RPMI8226 (cell line): ENCODE measurements around the gene RAD23B.

Experiments used
- DNase-seq: peaks from one replicate; pipeline ENCODE4 v3.0.0-alpha.2; 2015

The RAD23B gene

DNA sequence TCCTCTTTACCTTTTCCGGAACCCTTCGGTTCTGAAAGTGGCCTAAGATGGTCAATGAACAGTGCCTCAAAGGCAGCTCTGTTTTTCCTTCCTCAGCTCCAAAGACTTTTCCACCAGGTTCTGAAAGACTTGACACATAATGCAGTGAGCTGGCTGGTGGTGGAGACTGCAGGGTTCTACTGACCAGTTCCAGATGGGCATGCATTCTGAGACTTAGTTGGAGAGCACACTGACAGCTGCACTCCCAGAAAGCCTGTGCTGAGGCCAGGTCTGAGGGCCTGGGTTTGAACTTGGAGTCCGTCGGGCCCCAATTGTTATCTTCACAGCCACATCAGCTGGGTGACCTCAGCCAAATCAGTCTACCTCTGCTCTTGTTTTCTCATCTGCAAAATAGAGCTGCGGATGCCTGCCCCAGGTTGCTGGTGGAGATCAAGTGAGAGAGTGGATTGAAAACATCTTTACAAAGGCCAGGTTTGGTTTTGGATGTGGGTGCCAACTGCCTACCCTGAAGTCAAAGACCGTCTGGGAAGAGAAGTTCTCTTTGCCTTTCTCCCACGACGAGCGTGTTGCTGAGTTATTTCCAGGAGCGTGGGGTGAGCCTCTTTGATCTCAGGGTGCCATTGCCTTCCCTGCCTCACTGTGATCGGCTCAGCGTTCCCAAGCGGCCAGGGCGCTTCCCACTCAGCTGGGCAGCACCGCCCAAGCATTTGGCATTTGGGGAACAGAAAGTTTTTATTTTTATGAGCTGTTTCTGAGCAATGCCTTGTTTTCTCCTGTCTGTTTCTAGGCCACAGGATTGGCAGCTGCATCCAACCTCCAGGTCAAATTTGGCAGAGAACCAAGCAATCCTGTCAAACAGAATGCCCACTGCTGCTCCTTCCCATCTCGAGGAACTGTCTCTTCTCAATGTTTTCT, 54.9 kb downstream of the RAD23B start:
- DNase-seq: no peak

DNA sequence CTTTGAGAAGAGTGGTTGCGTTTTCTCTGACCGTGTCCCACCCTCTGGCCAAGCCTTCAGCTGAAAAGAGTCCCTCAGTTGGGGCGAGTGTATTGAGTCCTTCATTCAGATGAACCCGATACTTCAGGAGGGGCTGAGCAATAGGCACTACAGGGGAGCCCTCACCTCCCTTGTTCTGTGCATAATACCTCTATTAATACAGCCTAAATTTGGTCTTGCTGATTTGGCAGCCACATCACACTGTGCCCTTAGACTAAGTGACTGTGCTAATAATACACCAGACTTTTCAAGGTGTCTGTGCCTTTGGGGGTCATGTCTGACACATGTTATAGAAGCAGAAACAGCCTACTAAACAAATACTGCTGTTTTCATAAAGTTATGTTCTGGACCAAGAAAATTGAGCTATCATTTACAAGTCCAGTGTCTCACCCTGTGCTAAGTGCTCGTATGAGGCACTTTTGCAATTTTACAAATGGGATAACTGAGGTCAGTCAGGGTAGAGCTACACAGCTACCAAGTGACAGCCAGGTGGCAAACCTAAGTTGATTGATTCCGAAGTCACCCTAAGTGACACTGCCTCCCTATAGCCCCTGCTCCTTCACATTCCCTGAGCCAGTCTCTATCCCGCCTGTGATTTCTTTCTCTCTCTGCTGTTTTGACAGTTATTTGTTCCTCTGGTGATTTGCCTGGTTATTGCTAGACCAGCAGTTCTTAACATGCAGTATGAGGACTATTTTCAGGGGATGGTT, 56.0 kb downstream of the RAD23B start:
- DNase-seq: no peak

DNA sequence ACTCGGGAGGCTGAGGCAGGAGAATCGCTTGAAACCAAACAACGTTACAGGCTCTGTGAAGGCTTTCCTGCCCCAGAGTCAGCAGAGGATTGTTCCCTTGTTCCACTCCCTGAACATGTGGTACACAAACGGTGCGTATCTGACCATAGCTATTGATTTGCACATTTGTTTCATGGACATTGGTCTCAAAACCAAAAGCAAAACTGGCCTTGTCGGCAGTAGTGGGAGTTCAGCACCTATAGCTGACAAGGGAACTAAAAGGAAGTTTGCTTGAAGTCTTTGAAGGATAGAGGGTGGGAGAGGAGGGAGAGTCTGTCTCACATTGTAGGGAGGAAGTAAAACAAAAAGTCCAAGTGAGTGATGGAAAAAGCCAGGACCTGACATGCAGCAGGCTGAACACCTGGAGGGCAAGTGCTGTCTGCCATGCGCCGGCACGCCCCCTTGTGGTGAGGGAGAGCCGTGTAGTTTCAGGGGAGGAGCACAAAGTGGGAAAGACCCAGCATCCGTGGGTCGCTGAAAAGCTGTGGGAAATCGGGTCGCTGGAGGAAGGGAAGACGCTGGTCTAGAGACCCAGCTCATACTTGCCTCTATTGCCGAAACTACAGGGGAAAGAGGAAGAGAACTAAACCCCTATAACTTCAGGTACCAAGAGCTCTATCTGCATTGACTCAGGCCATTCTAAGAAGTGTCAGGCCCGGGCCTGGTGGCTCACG, 58.0 kb downstream of the RAD23B start:
- DNase-seq: peak; percentile 73

DNA sequence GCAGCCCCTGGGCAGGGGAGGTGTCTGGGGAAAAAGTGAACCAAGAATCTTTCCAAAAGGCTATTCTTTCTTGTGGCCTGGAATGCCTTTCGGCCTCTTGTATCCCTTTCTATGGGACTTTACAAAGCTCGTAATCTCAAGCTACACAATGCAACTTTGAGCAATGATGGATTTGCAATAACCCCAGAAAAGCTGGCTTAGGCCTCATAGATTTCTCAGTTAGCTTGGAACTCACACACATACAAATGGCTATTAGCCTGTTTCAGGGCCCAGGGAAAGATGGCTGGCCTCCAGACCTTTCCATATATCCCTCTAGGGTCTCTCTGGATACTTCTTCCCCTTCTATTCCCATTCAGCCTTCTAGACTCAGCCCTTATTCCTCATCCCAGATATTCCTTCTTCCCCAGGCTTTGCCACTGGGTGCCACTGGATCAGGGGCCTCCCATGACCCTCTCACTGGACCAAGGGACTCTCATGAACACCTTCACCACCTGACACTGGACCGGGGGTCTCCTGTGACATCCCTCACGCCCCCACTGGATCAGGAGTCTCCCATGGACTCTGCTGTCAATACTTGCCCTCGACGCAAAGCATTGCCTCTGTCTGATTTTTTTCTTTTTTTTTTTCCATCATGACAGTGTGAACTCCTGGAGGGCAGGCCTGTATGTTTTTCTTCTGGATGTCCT, 59.5 kb downstream of the RAD23B start:
- no peak for DNase-seq

DNA sequence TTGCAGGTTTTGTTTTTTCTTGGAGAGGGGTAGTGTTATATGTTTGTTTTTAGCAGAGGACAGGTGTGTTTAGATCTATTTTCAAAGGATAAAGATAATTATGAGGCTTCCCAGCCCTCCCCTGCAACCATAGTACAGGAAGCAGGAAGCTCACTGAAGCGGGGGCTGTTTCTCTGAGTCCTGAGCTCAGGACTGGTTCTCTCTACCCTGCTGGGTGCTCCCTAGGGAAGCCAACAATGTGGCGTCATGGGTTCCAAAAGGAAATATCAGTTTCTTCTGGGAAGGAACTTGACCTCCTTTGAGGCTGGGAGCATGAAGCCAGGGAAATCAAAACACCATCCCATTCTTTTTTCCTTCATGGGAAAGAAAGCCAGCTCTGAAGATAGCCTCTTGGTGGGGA, 62.2 kb downstream of the RAD23B start:
- DNase-seq: no peak

DNA sequence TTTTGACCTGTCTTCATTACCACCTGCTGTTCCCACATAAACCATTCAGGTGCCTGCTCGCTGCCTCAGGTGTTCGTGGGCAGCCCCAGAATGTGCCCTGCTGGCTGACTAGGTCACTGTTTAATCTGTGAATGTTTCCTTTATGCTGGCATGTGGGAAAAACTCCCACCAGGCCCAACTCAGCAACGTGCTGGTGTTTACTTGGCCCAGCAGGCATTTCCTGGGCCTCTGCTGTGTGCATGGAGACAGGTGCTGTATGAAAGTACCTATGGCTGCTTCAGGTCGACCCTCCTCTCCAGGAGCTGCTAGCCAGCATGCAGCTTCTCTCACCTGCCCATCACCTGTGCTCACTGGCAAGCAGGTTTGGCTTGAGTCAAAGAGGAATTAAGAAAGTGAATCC, 65.8 kb downstream of the RAD23B start:
- DNase-seq: no peak

DNA sequence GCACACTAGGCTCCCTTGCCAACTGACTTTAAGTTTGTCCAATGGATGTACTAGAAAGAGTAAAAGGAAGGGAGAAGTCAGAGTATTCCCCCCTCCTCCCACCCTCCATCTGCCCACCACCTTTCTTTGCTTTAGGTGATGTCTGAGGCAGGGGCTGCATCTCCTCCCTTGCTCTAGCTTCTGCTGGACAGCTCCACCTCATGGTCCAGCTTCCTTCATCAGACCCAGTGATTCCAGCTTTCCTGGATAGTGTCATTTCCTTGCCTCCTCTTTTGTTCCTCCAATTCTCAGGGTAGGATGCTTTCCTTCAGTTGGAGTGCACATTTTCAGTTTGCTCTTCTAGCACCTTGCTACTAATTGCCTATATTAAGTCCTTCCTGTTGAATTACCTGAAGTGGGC, 67.4 kb downstream of the RAD23B start:
- DNase-seq: no peak

DNA sequence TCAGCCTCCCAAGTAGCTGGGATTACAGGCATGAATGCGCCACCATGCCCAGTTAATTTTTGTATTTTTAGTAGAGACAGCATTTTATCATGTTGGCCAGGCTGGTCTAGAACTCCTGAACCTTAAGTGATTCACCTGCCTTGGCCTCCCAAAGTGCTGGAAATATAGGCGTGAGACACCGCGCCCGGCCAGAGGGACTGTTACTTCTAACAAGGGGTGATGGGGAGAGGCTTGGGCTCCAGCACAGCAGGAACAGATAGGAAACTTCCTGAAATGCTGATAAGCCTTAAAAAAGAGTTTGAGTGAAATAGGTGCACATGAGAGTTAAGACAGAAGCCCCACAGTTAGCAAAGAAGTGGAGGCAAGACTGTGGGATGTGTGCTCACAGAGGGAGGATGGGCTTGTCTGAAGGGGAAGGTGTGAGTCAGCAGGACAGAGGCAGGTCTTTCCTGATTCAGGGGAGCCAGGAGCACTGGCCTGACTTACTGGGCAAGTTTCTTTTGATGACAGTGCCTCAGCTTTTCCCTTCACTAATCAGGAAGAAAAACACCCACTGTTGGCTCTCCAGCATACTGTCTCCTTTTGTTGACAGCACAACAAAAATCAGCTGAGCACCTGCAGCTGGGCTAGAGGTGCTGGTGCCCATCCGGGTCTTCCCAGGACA, 68.4 kb downstream of the RAD23B start:
- DNase-seq: no peak

DNA sequence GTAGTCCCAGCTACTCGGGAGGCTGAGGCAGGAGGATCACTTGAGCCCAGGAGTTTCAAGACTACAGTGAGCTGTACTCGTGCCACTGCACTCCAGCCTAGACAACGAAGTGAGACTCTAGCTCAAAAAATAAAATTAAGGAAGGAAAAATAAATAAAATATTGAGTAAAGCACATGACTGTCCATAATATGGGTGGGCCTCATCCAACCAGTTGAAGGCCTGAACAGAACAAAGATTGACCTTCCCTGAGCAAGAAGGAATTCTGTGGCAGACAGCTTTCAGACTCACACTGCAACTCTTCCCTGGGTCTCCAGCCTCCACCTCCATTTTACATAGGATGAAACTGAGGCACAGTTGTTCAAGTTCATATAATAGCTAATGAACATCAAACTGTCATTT, 72.3 kb downstream of the RAD23B start:
- no peak for DNase-seq

DNA sequence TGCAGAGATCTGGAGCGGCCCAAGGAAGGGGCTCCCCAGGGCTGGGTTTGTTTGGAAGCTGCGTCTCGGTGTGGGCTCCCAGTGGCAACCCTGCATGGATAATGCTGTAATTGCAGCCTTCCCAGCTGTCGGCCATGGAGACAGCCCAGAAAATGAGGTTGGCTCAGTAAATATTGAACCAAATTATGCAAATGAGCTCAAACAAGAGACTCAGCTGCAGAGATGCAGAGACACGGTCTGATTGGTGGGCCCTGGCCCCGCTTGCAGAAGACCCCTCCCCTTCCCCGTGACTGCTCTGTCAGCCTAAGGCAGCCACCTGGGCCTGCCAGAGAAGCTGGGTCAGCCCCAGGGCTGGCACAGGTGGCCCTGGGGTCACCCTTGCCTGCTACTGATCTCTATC, 75.9 kb downstream of the RAD23B start:
- DNase-seq: no peak

DNA sequence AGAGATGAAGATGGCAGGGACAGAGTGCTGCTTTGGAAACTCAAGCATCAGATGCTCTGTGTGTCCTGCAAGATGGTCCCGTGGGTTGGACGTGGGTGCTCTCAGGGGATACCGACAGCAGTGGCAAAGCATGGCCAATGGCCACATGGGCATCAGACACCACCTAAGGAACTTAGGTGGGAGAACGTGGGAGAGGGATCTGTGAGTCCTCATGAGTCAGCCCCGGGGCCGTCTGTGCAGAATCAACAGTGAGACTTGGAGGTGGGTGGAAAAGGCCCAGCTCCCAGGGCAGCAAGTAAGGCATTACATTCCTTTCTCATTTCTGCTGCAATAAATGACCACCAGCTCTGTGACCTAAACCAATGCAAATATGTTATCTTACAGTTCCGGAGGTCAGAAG, 77.0 kb downstream of the RAD23B start:
- no peak for DNase-seq

DNA sequence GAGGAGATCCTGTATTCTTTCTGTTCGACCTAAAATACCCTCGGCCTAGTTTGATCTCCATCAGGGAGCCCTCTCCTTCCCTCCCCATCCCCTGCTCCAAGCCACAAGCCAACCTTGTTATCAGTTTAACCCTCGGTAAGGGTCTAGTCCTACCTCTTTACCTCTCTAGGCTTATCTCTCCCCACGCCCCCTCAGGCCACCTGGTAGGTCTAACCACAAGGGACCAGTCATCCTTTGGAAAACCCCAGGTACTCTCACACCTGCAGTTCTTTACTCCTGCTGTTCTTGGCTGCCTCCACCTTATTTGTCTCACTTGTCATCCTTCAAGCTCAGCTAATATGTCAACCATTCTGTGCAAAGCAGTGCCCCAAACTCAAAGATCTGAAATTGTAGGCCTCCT, 78.7 kb downstream of the RAD23B start:
- no peak for DNase-seq

DNA sequence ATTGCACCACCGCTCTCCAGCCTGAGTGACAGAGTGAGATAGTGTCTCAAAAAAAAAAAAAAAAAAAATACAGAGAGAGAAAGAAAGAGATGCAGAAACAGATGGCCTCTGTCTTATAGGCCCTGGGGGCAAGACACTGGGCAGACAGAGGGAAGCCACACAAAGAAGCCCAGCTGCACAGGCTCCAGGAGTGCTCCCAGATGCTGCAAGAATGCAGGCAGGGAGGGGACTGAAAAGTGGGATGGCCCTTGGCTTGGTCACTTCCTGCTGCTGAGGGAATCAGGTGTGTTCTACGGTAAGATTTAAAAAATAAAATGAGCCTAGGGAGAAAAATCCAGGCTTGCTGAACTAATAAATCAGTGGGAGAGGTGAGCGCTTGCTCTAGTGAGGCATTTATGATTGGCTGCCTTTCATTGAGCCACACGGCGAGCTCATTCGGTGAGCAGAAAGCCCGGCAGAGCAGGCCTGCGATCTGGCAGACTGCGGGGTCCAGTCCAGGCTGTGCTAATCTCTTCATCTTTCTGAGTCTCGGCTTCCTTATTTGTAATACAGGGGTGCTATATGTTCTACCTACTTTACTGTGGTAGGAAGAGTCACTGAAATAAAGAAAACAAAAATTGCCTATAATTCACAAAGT, 80.6 kb downstream of the RAD23B start:
- no peak for DNase-seq

DNA sequence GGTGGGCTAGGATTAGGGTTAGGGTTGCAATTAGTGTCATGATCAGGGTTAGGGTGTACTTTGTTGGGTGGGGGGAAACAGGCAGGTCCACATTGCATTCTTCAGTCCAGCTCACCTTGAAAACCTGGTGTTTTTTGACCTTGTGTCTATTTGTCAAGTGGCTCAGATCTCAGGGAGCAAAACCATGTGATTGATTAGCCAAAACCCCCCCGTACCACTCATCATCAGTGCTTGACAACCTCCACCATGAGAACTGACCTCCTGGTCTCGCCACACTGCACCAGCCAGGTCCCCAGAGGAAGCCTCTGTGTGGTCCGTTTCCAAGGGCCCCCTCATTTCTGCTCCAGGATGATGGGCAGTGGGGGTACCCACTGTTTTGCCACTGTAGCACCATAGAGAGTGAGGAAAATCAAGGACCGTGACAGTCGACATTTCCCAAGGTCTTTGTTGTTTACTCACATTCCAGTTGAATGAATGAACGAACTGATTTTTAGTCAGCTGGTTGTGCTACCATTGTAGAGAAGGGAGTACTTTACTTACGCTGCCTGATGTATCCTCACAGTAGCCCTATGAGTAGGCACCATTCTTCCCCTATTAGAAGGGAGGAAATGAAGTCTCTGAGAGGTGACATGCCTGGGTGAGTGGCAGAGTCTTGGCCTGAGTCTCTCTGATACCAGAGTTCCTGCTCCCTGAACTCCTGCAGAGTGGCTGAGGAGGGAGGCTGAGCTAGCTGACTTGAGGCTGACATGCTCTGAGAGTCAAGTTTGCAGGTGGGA, 84.8 kb downstream of the RAD23B start:
- no peak for DNase-seq

DNA sequence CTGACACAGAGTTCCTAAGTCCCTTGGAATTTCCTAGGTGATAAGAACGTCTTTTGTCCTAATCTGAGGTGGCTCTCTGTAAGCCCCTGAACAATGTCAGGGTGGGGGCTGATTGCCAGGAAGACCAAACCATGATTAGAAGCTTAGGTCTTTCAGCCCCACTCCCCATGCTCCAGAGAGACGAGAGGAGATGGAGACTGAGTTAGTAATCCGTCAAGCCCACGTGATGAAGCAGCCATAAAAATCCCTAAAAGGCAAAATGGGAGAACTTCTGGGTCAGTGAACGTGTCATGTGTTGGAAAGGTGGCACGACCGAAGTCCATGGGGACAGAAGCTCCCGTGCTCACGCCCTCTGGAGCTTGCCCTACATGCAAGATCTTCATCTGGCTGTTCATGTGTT, 85.6 kb downstream of the RAD23B start:
- DNase-seq: no peak

DNA sequence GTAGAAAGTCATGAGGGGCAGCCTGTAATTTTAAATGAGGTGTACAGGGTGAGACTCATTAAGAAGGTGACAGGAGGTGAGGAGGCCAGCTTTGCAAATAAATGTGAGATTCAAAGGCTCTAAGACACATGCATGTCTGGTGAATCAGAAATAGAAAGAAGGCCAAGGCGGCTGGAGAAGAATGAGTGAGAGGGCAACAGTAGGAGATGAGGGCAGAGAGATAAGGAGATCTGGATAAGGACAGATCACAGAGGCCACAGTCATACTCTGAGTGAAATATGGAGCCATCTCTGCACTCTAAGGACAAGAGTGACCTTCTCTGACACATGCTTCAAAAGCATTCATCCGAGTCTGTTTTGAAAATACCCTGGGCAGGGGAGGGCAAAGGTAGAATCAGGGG, 90.7 kb downstream of the RAD23B start:
- DNase-seq: no peak

DNA sequence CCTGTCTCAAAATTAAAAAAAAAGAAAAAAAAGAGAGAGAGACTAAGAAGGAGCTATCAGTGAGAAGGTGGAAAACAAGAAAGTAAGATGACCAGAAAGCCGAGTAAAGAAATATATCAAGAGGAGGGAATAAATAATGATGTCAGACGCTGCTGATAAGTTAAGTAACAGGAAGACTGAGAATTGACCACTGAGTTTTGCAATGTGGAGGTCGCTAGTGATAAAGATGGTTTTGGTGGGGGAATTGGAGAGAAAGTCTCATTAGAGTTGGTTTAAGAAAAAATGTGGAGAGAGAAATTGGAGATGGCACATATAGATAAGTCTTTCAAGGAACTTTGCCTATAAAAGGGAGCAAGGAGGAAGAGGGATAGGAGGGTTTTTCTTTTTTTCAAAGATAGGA, 91.9 kb downstream of the RAD23B start:
- DNase-seq: no peak

DNA sequence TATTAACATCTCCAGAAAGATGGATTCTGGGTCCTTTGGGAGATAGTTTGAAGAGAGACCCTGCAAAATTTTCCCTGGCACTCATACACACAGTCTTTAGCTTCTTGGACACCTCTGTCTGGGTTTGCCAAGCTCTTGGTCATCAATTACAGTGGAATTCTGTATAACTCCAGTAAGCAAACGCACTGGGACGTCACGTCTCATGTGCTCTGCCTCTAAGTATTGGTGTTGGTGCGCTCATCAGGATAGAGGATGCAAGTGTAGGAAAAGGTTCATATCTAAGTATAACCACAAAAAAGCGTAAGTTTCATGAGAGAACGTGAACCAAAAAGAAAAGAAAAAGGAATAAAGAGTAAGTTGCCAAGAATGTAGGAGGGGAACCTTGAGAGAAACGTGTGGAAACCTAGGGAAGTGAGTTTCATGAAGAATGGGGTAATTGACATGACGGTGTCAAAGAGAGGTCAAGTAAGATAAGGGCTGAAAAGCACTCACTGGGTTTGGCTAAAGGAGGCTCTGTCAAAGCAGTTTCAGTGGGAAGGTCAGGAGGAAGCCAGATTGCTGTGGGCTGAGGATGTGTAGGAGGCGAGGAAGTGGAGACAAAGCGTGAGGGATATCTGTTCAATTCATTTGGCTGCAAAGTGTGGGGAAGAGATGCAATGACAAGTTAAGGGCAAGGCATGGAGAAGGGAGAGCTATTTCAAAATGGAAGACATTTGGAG, 92.7 kb downstream of the RAD23B start:
- DNase-seq: no peak

DNA sequence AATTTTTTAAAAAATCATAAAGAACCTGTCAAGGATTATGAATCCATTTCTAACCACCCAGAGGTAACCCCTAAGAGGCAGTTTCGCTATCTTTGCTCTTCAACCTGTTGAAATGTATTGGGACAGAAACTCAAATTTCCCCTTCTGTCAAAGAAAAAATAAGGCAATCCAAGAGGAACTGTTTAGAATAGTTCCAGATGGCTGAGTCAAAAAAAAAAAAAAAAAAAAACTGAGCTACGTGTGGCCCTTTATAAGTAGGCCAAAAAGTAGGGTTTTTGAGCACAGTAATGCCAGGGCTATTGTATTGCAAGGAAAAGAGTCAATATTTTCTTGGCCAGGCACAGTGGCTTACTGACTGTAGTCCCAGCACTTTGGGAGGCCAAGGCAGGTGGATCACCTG, 94.9 kb downstream of the RAD23B start:
- no peak for DNase-seq
